Stimulated activated CD4-positive, alpha-beta T cell treated with anti-CD3 and anti-CD28 coated beads, Interleukin-4, amount 100 ng/mL, for 4 hours (primary cell): ENCODE data around the gene HABP2.

Experiments used
- DNase-seq, 2 experiments: peaks; one replicate each; pipeline ENCODE4 v3.0.0-alpha.2; 2020

Gene HABP2

DNA sequence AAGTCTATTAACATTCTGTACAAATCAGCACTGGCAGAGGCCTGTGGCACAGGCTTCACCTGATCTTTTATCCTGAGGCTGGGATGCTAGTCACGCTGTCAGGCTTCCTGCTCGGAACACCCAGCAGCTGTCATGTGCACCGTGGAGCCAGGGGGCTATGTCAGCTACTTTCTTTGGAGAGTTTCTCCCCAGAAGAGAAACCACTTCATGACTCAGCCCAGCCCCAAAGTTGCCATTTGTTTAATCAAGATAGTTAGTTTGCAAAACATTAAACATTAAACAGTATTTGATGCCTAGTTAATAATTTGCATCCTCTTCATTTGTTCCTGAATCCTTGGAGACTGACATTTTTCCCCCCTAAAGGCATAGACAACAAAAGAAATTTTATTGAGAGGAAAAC, at the start of gene HABP2:
Gene HABP2 (plus strand): TSS at position 353 of the 400 bp plus-strand sequence. CDS start 69 bp downstream, outside the sequence.
- no peak for DNase-seq

DNA sequence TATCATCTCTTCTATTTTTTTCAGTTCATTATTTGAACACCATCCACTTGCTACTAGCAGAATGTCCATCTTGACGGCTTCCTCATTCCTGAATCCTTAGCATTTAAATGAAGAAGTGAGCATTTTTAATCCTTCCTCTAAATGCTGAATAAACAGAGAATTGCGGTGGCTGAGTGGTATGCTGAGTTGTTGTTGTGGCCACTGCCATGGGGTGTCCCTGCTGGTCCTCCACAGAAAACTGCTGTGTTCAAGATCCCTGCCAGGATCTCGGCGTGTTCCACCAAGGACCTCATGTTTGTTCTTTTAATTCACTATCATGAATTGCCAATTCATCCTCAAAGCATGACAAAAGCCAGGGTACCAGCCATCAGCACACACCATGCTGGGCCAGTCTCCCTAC, 48.9 kb upstream of the HABP2 start:
- DNase-seq = no peak

DNA sequence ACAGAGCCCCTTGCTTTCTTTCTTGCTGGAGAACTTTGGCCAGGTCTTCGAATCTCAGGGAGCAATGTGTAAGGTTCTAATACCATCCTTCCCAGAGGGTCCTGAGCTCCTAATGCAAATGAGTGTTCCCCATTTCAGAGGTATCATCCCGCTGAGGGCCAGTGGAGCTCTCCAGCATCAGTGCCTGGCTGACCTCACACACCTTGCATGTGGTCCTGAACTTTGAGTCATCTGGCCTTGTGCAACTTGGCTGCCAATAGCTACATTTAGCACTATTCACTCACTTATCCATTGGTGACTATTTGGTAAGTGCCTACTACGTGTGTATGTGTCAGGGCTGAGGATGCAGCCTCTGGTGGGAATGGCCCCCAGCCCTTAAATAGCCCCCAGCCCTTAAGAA, 48.4 kb upstream of the HABP2 start:
- no peak for DNase-seq

DNA sequence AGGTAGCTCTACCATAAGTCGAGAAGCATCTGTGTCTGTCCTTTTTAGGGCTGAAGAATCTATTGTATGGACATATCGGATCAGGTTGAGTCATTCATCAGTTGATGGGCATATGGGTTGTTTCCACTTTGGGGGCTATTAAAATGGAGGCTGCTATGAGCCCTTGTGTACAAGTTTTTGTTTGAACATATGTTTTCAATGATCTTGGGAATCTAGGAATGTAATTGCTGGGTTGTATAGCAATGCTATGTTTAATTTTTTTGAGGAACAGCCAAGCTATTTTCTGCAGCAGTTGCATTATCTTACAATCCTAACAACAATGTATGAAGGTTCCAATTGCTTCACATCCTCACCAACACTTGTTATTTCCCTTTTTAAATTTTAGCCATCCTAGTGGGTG, 46.4 kb upstream of the HABP2 start:
- DNase-seq = no peak

DNA sequence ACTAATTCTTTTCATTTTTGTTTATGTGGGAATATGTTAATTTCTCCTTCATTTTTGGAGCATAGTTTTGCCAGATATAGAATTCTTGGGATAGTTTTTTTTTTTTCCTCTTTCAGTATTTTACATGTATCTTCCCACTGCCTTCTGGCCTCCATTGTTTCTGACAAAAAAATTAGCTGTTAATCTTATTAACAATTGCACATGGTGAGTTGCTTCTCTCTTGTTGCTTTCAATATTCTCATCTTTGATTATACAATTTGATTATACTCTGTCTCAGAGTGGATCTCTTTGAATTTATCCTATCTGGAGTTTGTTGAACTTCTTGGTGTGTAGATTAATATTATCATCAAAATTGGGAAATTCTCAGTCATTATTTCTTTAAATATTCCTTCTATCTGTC, 41.4 kb upstream of the HABP2 start:
- DNase-seq = no peak

DNA sequence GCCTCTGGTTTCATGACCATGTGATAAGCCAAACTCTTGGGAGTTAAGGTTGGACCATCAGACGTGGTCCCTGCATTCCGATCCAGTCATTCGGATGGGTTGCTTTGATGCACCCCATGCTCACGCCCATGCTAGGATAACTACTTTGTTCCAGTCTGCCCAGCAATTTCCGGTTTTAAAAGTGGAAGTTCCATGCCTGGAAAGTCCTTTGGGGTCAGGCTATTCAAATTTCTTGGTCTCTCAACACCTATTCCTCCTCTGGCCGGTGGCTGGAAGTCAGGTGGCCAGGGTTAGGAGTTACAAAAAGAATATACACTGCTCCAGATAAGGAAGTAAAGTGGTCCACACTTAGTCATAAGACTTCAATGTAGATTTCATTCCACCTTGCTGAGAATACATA, 37.7 kb upstream of the HABP2 start:
- DNase-seq = no peak

DNA sequence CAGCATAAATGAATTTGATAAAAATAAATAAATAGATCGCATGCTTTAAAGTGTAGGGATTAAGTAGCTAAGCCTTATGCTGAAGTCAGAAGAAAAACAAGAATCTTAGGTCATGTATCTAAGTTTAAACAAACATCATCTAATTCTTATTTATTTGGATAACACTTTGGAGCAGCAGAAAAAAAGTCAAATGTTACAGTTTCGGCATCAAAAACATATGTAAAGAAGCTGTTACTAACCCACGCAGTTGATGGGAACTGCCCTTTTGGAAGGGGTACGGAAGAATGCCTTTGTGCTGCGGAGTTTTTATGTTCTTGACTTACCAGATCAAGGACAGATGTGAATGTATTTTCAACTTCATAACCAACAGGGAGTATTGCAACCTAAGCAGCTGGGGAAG, 37.3 kb upstream of the HABP2 start:
- DNase-seq = no peak

DNA sequence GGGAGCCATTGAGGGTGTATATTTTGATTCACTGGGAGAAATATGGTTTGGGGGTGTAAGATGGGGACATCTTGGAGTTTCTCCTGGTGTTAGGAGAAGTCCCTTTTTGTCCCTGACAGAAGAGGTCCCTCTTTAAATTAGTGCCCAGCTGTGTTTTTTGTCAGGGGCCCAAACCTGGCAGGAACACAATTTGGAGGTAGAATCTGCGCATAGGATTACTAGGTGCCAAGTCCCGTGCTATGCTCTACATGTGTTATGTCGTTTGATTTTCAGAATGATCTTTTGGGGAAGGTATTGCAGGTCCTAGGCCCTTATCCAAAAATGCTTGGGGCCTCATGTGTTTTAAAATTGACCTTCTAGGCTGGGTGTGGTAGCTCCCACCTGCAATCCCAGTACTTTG, 36.8 kb upstream of the HABP2 start:
- no peak for DNase-seq

DNA sequence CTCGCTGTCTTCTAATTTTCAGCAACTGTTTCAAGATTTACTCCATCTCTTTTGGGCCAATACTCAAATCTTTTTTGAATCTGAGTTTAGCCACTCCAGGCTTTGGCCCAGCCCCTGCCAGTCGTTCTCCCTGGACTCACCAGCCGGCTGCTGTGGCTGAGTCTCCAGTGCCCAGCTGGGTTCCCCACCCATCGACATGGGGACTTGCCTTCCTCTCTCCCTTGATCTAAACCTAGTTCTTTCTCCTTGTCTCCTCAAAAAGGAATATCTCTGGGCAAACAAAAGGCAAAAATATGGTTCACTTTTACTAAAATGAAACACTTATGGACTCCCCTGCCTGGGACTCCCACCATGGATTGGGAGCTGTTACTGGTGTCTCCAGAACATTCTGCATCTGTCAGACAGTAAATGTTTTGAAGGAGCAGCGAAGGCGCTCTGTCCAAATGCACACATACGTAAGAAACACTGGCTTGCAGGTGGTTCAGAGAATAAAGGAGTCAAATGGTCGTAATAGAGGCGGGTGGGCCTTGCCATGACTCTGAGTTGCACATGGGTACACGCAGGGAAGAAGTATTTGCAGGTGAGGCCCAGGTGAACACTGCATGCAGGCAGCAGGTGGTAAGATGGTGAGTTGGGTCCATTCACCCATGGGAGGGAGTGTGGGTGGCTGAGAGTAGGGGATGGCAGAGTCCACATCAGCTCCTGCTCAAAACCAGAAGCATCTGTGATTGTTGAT, 35.5 kb upstream of the HABP2 start:
- DNase-seq = no peak

DNA sequence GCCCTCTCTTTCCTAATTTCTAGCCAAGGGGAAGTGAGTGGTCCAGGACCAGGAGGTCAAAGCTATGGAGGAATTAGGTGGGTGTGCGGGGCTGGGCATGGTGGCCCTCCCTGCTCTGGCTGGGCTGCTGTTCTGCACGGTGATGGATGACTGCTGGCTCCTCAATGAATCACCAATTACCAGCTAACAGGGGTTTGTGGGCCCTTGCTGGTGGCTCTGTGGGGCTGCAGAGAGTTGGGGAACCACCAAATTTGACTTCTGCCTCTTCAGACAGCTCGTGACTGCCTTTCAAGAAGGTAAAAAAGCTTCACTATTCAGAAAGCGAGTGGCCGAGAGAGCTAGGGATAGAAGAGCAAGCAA, 35.0 kb upstream of the HABP2 start:
- DNase-seq = no peak

DNA sequence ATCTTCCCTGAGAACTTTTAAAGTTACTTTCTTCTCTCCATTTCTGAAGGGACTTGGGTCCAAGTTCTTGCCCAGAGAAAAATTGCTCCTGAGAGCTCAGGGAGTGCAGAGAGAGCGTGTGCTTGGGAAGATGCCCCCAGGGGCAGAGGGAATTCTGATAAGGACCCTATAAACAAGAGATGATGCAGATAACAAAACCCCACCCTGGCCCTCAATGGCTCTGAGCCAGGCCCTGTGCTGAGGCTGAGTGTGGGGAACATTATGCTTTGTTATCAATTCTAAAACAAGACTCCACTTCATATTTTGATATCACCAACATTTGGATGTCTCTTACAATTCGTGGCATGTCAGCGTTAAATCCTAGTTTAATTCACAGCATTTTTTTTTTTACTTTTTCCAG, 34.4 kb upstream of the HABP2 start:
- no peak for DNase-seq

DNA sequence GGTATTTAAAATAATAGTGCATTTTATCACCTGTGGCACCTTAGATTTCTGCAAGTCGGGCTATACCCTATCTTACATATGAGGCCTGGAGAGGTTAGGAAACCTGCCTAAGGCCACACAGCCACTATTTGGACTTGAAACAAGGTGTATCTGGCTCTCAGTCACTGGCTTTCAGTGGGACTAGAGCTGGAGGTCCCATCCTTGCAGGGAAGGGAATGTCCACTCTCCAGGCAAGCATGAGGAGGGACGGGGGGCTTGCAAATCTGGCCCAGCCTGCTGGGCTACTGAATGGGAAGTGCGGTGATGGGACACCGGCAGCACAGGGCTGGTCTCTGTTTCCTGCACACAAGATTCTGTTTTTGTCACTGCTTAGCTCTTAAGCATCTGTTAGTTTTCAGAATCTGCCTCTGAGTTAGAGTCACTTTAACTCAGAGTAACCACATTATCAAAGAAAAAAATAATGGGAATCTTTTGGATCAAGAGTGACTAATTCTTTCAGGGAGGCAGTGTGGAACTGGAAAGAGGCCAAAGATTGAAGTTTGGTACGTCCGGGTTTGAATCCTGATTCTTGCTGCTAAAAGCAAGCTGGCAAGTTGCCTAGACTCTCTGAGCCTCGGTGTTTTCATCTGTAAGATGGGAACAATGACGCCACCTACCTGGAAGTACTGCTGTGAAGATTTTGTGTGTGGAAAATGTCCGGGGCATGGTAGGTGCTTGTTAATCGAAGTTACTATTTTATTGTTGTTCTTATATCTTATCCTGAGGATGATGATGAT, 33.8 kb upstream of the HABP2 start:
- no peak for DNase-seq

DNA sequence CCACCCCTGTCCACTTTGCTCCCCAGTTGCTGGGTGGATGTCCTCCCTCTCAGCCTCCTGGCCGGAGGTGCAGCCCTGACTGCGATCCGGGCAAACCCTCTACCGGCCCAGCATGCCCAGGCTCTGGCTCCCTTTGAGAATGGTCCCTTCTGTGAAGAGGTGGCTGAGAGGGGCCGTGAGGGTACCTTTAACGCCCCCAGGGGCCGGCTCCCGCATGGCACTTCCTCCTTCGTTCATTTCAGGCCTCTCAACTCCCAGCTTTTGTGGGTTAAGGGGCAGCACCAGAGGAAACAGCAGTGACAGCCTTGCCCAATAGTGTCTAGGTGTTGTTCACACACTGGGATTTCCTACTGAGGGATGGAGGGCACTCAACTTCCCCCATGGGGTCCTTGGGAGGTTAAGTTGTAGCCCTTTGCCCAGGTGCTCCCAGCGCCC, 33.2 kb upstream of the HABP2 start:
- no peak for DNase-seq

DNA sequence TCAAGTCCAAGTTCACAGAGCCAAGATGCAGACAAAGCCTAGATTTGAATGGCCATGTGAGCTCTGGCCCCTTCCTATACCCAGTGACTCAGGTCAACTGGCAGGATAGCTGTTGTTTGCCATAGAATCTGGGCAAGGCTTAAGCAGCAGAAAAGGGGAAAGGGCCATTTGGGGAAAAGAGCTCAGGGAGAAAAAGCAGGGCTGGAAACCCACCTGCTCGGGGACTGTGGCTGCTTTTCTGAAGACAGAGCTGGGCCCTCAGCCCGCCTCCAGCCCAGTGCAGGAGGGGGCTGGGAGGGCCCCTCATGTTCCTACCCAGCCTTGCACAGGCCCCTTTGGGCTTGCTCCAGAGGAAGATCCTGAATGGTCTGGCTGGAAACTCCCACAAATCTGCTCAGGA, 32.6 kb upstream of the HABP2 start:
- no peak for DNase-seq

DNA sequence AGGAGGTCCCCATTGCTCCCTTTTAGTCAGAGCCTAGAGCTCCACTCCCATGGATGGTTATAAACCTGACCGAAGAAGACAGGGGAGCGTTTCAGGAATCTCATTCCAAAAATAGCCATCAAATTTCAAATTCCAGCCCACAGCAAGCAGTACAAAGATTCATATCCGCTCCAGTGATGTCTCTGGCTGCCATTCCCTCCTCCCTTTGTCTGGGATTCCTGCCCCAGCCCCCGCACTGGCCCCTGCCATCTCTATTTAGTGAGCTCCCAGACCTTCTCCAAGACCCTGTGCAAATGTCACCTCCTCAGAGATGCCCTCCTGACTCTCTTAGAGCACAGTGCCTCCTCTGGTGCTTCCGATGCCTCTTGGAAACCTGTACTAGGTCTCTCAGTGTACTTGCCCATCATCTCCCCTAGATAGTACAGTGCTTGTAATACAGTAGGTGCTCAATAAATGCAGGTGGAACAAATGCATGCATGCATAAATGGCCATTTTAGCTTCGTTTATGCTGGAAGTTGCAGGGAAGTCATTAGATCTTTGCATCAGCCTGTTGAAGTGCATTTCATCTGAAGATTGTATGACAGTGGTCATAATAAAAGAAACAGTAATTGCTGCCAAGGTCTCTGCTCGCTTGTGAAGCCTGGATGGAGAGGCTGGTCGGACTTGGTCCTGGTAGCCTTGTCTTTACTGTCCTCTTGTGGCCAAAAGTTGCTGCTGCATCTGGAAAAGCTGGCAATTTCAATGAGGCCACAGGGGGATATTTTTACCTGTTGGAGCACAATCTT, 32.0 kb upstream of the HABP2 start:
- DNase-seq = no peak

DNA sequence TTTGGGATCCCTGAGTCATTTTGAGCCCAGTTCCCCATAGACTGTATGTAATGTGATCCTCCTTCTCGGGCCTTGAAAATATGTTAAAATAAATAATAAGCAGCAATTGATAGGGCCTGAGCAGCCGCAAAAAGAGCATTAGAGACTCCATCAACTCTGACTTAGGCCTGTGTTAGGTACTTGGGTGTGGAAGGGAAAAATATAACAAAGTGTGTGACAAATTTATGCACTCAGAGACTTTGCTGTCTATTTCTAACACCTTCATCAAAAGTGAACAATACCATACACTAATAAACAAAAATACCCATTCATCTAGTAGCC, 31.4 kb upstream of the HABP2 start:
- DNase-seq = no peak

DNA sequence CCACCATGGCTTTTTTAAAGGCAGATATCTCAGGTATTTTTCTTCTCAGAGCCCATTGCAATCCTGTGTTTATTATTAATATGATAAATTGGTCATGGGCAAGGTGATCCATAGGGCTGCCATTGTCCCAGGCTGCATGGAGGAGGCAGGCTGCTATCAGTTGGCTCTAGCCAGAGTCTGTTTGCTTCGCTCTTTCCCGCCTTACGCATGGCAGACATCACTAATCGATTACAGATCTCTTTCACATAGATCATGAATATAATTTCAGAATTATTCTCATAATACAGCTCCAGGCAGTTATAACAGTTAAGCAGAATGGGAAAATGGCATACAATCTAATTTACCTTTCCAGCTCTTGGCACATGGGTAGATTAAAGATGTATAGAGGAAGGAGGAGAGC, 30.4 kb upstream of the HABP2 start:
- DNase-seq = no peak

DNA sequence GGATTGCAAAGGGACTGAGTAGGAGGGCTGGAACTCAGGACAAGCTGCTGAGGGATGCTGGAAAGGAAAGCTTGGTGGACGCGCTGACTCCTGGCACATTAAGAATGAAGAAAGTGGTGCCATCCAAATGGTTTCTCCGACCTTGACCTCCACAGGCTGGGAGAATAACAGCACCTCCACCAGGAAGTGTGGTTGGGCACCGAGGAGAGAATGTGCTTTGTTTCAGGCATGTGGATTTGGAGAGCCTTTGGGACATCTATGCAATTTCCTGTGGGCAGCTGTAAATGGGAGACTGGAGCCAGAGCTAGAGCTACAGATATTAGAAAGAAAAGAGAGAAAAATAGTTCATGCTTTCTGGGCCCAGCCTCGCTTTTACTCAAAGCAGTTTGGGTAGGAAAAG, 29.8 kb upstream of the HABP2 start:
- DNase-seq = no peak

DNA sequence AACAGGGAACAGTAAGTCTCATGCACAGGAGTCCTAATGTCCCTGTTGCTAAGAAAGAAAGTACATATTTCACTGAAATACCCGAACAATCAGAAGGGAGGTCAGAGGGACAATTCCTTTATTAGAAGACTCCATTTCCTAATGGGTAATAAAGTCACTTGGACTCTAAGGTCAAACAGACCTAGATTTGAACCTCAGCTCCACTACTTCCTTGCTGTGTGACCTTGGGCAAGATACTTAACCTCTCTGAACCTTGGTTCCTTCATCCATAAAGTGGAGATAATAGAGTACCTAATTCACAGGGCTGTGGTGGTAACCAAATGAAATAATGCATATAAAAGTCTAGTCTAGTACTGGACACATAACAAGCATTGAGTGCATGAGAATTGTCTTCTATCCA, 29.2 kb upstream of the HABP2 start:
- DNase-seq = no peak

DNA sequence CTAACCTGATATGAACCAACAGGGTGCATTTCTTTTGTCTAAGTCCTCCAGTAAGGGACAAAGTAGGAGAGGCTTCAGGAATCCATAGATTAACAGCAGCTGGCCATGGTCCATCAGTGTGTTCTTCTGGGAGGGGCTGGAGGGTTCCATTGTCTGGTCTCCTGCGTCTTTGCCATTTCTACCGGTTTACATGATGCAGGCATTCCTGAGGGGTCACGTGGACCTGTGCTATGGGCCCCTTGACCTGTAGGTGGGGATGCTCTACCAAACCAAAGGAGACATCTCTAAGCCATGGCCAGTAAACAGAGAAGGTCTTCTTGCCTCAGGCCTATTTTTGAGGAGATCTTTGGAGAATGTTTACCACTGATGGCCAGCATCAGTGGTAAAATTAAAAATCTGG, 28.7 kb upstream of the HABP2 start:
- DNase-seq = no peak

DNA sequence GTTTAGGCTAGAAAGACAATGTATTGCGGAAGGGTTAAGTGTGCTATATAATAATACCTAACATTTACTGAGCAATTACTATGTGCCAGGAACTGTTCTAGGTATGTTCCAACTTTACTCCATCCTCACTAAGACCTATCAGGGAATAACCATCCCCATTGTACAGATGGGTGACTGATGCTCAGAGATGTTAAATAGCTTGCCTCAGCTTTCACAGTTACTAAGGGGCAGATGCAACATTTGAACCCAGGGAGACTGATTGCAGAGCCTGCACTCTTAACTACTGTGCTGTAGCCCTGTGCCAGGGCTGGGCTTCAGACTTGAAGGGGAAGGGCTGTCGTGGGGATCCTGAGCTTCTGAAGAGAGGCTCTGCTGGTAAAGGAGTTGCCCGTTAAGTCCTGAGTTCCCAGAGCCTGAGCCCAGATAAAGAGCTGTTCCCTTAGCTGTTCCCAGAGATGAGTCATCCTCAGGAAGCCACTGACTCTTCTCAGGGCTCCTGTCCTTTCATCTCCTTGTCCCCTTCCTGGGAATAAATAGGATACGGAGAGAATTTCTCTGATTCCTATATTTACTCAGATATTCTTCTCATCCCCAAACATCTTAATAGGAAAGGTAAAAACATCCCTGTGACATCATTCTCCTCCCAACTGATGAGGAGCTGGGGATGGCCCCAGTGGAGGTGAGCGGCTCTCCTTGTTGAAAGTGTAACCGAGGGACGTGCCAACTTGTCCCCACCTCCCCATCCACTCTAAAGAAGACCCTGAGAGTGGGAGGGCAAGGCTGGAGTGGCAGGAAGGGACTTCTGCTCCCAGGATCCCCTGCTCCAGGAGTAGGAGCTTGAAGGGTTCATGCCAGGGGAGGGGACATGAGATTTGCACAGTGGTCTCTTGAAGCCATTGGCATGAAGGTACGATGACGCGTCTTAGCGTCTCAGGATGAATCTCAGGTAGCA, 28.0 kb upstream of the HABP2 start:
- DNase-seq = no peak

DNA sequence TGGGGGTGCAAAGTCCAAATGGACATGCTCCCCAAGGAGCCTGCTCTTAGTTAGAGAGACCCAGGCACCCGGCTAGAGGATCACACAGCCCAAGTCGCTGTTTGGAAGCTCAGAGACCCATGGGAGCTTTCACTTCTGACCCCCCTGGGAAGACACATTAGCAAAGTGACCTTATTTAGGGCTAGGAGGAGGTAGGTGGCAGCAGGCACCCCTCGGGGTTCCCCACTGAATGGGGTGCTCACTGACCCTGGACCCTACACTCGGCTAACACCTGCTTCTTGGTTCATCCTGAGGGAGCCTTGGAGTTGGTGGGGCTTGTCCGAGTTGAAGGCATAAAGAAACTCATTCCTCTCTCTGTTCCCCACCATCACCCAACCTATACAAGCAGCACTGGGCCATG, 27.1 kb upstream of the HABP2 start:
- no peak for DNase-seq
